Natural killer cell treated with Interleukin-12 subunit alpha and Interleukin-12 subunit beta and Interleukin-15 and Interleukin-18, amount 100 ng/mL, for 72 hours (primary cell): Measurements from ENCODE around the gene FBN1. TPM values are rescaled to one million over a fixed set of nuclear protein-coding genes. Genes with fewer than 3 reads are reported as not detected.

Source experiments
- ATAC-seq, 2 donors: fragments of 150-1000 bp; cut with Tn5 transposase in 1 of 2; sonication (Bioruptor Pico), chemical (Tn5 transposase) in 1 of 2; 2 replicates each; pipeline ENCODE4 v1.10.0; 2021
- DNase-seq: peaks from one replicate; pipeline ENCODE4 v3.0.0; 2022; ENCODE audit warnings: low spot score
- H3K27ac Mint-ChIP-seq, 2 donors: 1 replicate in 1 of 2; 2 replicates in 1 of 2; pipeline ENCODE4 v1.8.0; 2022; ENCODE audit warnings: mixed read lengths in 2 of 2, mild to moderate bottlenecking in 1 of 2, moderate library complexity in 1 of 2
- H3K27me3 Mint-ChIP-seq, 2 donors: 1 replicate in 1 of 2; 2 replicates in 1 of 2; pipeline ENCODE4 v1.8.0; 2022; ENCODE audit warnings: mixed read lengths in 2 of 2
- H3K36me3 Mint-ChIP-seq: one replicate; pipeline ENCODE4 v1.8.0; 2022; ENCODE audit warnings: mixed read lengths
- H3K4me1 Mint-ChIP-seq, 2 donors: 1 replicate in 1 of 2; 2 replicates in 1 of 2; pipeline ENCODE4 v1.8.0; 2022; ENCODE audit warnings: low read depth in 2 of 2, mixed read lengths in 2 of 2, mild to moderate bottlenecking in 1 of 2
- H3K4me3 Mint-ChIP-seq: one replicate; pipeline ENCODE4 v1.8.0; 2022; ENCODE audit warnings: mixed read lengths
- H3K9me3 Mint-ChIP-seq: 2 replicates; pipeline ENCODE4 v1.8.0; 2022; ENCODE audit warnings: mixed read lengths
- total RNA-seq, 2 donors: library from RNA; stranded (reverse); gene quantifications; one replicate each; pipeline ENCODE4 v1.2.3, GENCODE V29; 2022

The FBN1 gene
- total RNA-seq, 2 donors from 2014 or later, result 0.29 to 0.59 TPM

DNA sequence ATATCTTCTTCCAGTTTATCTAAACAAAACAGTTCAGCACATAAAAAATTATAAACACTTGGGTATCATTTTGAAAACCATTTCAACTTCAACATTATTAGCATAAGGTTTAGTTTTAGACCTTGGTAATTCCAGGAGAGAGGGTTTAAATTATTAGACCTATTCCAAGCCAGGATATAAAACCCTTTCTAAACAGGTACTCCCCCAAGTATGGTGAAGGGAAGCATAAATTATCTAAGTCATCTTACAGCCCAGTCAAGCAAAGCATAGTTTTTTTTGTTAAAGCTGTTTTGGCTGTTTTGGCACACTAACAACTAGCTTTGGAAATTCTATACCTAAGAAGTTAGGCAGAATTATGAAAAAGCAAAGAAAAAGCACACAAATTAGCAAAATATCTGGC, 87.3 kb downstream of the FBN1 start:
- Mint-ChIP-seq H3K27ac (no peak overlapping the region), H3K27me3 (peaks cover 0 to 30% of the 10 kb centered on the region in 2 donors), H3K4me3 (no peak overlapping the region), H3K9me3 (no peaks in the 10 kb centered on the region), H3K4me1 (no peaks in the 10 kb centered on the region), H3K36me3 (no peaks in the 10 kb centered on the region)
- no peak for DNase-seq
- ATAC-seq, result no peak

DNA sequence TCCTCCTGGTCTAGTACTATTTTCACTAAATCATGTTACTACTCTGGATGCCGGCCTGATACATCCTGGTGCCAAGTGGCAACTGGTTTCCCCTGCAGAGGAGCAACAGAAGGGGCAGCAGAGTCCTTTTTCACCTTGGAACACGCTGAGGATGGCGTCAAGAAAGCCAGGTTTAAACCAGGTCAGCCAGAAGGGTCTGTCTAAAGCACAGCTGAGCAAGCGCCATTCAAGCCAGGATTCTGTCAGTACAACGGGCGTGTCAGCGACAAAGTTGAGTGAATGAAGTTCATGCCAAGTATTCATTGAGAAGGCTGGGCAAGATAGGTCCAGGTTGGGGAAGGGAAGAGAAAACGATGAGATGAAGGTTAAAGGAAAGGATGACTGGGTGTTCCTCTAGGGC, 88.2 kb downstream of the FBN1 start:
- ATAC-seq, result no peak
- no peak overlapping the region for H3K4me3 Mint-ChIP-seq
- no peak overlapping the region for H3K27ac Mint-ChIP-seq
- no peaks in the 10 kb centered on the region for H3K4me1 Mint-ChIP-seq
- H3K27me3 Mint-ChIP-seq, result peaks cover 0 to 29% of the 10 kb centered on the region in 2 donors
- H3K9me3 Mint-ChIP-seq, result no peaks in the 10 kb centered on the region
- no peak for DNase-seq
- H3K36me3 Mint-ChIP-seq, result no peaks in the 10 kb centered on the region

DNA sequence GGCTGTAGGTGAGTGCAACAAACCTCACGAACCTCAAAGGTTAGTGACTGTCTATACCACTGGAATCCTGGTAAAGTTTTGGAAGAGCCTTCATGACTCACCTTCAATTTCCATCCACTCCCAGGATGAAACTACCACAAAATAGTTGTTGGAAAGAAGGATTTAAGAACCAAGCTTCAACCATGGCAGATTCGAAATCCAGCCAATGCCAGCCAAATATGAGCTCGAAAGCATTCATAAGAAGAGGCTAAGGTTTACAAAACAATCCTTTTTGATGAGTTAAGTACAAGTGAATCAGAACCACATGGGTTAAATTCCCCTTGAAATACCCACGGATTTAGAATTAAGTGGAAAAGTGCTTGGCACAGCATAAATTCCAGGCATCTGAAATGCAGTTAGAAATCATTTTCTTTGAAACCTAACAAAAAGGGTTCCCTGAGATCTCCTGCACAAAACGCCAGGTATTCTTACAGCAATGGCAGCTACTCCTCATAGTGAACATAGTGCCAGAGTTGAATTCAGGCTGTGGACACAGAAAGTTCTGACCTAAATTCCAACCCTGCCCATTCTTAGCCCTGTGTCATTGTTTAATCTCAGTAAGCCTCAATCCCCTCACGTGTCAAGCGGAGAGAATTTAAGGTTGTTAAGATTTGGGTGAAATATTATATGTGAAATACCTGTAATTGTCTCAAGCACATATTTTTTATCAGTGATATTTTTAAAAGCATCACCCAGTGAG, 89.2 kb downstream of the FBN1 start:
- DNase-seq (no peak), ATAC-seq (no peak)
- H3K4me1 Mint-ChIP-seq, result no peaks in the 10 kb centered on the region
- H3K4me3 Mint-ChIP-seq, result no peak overlapping the region
- H3K9me3 Mint-ChIP-seq, result no peaks in the 10 kb centered on the region
- H3K27ac Mint-ChIP-seq, result no peak overlapping the region
- peaks cover 0 to 29% of the 10 kb centered on the region in 2 donors for H3K27me3 Mint-ChIP-seq
- H3K36me3 Mint-ChIP-seq, result no peaks in the 10 kb centered on the region

DNA sequence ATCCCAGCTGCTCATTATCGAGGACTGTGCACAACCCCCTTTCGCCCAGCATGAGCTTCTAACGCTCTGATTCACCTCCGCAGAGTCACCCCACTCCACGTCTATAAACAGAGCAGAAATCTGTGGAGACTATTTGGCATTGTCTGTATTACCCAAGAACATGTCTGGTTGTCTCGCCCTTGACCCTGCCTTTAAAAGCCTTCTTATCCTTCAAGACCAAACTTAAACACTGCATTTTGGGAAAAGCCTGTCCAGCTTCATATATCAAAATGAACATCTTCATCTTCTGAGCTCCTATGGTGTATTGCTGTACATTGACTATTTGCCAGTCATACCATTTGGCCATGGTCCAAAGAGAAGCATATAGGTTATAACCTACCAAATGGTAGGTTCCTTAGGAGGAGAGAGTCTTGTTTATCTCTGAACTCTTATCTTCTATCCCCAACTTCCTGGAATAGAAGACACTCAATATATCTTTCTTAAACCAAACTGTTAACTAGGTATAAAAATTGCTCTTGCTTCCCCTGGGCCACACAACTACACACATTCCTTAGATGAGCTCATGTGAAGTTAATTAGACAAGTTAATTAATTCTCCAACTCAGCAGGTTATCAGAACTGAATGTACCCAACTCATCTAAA, 90.1 kb downstream of the FBN1 start:
- H3K4me1 Mint-ChIP-seq, result no peaks in the 10 kb centered on the region
- no peak for DNase-seq
- no peak overlapping the region for H3K4me3 Mint-ChIP-seq
- no peaks in the 10 kb centered on the region for H3K36me3 Mint-ChIP-seq
- peaks cover 0 to 36% of the 10 kb centered on the region in 2 donors for H3K27me3 Mint-ChIP-seq
- H3K27ac Mint-ChIP-seq, result no peak overlapping the region
- ATAC-seq, result no peak
- no peaks in the 10 kb centered on the region for H3K9me3 Mint-ChIP-seq

DNA sequence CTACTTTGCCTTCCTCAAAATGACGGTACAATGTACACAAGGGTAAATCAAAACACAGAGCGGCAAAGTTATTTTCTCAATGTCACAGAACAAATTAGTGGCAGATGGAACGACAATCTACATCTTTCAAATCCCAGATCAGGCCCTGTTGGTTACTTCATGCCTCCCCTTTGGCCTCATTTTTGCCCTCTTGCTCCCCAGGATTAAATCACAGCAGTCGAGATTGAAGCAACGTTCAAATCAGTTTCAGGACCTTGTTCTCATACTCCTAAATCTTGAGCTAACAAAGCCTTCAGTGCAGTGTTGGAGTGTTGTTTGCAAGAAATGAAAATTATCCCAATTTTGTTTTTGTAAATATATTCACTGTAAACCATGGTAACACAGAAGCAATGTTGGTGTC, 91.4 kb downstream of the FBN1 start:
- no peaks in the 10 kb centered on the region for H3K4me1 Mint-ChIP-seq
- no peak overlapping the region for H3K27ac Mint-ChIP-seq
- DNase-seq, result no peak
- no peaks in the 10 kb centered on the region for H3K36me3 Mint-ChIP-seq
- peaks cover 0 to 27% of the 10 kb centered on the region in 2 donors for H3K27me3 Mint-ChIP-seq
- no peaks in the 10 kb centered on the region for H3K9me3 Mint-ChIP-seq
- no peak for ATAC-seq
- no peak overlapping the region for H3K4me3 Mint-ChIP-seq

DNA sequence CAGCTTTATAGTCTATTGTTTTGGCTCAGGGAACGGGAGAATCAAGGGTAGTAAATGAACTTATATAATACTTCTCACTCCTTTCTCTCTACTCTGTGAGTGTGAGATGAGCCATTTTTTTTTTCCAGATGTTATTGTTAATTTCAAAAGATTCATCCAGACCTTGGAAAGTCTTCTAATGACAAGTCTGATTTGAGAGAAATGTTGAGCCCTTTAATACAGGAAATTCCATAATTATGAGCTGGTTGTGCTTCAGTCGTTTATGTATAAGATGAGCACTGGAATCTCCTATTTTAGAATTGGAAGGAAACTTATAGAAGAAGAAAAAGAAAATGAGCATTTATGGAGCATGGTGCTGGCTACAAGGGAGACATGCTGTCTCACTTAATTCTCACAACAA, 92.0 kb downstream of the FBN1 start:
- no peaks in the 10 kb centered on the region for H3K4me1 Mint-ChIP-seq
- DNase-seq (no peak), ATAC-seq (no peak)
- no peak overlapping the region for H3K4me3 Mint-ChIP-seq
- H3K36me3 Mint-ChIP-seq, result no peaks in the 10 kb centered on the region
- peaks cover 0 to 27% of the 10 kb centered on the region in 2 donors for H3K27me3 Mint-ChIP-seq
- H3K9me3 Mint-ChIP-seq, result no peaks in the 10 kb centered on the region
- no peak overlapping the region for H3K27ac Mint-ChIP-seq

DNA sequence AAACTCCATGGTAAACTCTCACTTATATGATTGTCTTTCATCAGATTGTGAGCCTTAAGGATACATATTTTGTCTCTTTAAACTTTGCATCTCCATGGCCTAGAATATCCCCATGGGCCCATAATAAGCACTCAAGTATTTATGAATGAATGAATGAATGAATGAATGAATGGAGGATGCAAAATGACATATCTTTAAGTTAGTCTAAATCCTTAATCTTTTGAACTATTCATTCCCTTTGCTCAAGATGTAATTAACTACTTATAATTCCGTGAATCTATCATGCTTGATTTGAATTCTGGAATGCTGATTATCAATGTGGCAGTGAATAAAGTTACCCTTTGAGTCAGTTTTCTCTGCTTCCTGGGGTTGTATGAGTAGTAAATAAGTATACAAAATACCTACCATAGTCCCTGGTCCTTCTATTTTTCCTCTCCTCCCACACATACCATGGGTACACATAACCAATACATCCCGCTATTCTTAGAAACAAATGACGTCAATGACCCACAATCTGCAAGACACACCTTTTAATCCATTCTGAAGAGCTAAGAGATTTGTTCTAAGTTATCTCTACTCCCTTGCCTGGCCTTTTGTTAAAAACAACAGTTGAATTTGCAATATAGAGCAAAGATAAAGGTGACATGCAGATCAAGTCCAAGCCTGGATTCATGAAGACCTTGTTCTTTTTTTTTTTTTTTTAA, 94.5 kb downstream of the FBN1 start:
- DNase-seq, result no peak
- no peak overlapping the region for H3K4me3 Mint-ChIP-seq
- peaks cover 3 to 19% of the 10 kb centered on the region in 2 donors for H3K27me3 Mint-ChIP-seq
- no peak for ATAC-seq
- no peak overlapping the region for H3K27ac Mint-ChIP-seq
- H3K9me3 Mint-ChIP-seq, result no peaks in the 10 kb centered on the region
- H3K4me1 Mint-ChIP-seq, result no peaks in the 10 kb centered on the region
- no peaks in the 10 kb centered on the region for H3K36me3 Mint-ChIP-seq

DNA sequence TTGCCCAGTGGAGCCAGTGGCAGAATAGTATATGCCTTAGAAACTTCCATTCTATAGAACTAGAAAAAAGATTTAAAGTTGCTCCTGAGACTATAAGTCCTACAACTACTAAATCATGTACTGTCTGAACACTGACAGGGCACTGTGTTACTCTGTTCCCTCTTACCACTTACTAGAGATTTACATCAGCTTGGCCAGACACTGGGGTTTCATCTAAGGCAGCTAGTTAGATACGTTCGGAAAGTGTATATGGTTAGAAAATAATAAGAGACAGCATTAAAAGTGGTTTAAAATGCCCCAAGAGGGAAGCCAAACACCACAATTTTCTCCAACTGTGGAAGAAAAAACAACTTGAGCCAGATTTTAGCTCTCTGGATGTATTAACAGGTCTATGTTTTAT, 97.1 kb downstream of the FBN1 start:
- ATAC-seq (no peak), DNase-seq (no peak)
- Mint-ChIP-seq H3K4me3 (no peak overlapping the region), H3K4me1 (no peaks in the 10 kb centered on the region), H3K9me3 (no peaks in the 10 kb centered on the region), H3K36me3 (no peaks in the 10 kb centered on the region), H3K27me3 (peaks cover 3 to 14% of the 10 kb centered on the region in 2 donors), H3K27ac (no peak overlapping the region)

DNA sequence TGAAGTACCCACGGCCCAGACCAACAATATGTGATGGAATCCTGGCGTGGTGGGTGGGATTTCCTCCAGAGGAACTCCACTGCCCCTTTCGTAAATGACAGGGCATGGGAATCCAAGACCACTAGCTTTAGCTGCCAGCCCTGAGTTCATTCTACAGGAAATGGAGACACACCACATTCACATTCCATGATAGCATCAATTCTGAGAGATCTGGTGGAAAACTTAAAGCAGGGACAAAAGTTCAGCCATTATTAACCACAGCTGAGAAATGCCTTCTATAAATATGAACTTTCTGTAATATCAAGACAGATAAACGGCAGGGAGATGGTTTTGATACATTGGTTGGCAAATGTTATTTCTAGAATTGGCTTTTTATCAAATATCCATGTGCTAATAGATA, 98.2 kb downstream of the FBN1 start:
- ATAC-seq (no peak), DNase-seq (no peak)
- no peaks in the 10 kb centered on the region for H3K36me3 Mint-ChIP-seq
- H3K27me3 Mint-ChIP-seq, result peaks cover 3 to 7% of the 10 kb centered on the region in 2 donors
- H3K9me3 Mint-ChIP-seq, result no peaks in the 10 kb centered on the region
- H3K4me1 Mint-ChIP-seq, result no peaks in the 10 kb centered on the region
- no peak overlapping the region for H3K27ac Mint-ChIP-seq
- no peak overlapping the region for H3K4me3 Mint-ChIP-seq

DNA sequence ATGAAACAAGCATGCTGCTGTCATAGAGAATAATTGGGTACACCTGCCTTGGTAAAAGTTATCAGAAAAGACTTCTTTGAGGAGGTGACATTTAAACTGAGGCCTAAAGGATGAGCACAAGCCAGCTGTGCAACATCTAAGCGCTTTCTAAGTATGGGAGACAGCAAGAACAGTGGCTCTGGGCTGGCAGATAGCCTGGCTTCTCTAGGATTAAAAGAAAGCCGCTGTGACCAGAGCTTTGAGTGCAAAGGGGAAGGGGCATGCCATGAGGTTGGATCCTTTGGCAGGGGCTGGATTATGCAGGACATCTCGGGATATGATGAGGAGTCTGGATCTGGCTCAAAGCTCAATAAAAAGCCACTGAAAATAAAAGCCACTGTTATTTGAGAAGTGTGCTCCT, 99.2 kb downstream of the FBN1 start:
- Mint-ChIP-seq H3K27me3 (peaks cover 3 to 7% of the 10 kb centered on the region in 2 donors), H3K27ac (no peak overlapping the region), H3K4me3 (no peak overlapping the region), H3K9me3 (no peaks in the 10 kb centered on the region), H3K36me3 (no peaks in the 10 kb centered on the region), H3K4me1 (no peaks in the 10 kb centered on the region)
- ATAC-seq (no peak), DNase-seq (no peak)

DNA sequence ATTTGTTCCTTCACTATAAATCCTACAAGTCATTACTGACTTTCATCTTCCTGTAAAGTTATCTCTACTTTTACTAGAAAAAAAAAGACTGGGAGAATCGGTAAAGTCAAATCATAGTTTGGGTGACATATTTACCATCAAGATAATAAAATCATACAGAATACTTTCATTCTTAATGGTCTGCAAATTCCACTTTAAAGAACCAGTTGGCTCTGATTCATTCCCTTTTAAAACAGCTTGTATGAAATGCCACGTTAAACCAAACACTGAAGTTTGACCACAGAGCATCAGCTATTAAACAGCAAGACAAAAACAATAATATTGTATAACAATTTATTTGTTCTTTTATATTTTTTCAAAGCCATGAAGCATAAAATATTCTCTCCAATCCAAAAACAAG, 100.7 kb downstream of the FBN1 start:
- no peaks in the 10 kb centered on the region for H3K36me3 Mint-ChIP-seq
- H3K9me3 Mint-ChIP-seq, result no peaks in the 10 kb centered on the region
- no peak for DNase-seq
- no peak overlapping the region for H3K27ac Mint-ChIP-seq
- H3K4me3 Mint-ChIP-seq, result no peak overlapping the region
- H3K4me1 Mint-ChIP-seq, result no peaks in the 10 kb centered on the region
- no peak for ATAC-seq
- peaks cover 0 to 3% of the 10 kb centered on the region in 2 donors for H3K27me3 Mint-ChIP-seq

DNA sequence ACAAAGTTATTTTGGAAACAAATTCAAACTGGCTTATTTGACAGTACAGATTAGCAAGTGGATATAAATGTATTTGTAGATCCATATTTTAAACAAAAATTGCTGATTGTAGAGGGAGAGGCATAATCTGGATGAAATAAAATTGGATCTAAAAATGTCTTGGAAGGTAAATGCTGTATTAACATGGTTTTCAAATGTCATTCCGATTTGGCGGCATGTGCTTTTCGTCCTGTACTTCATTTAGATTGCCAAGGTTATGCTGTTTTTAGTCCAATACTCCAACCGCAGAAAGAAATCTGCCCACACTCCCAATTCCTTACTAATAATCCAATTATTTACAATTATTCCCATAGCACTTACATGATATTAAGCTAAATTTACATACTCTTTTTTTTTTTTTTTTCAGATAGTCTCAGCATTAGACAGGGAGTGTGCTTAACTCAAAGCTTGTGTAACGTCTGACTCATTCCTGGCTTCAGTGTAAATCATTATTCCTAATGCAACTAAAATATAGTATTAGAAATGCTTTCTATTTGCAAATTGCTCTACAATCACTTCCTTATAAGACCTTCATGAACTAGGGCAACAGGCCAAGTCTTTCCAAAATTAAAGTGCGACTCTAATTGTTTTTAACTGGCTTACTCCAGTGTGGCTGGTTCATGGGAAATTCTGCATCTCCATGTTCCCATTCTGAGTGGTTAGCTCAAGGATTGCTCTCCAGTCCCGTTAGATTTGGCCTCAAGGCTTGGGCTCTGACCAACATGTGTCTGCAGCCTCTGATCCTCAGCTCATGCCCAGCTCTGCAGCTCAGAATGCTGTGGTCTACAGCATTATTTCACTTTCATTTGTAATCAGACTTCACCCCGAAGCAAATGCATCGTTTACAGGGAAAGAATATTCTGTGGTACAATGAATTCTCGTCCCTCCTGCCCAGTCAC, 103.9 kb downstream of the FBN1 start:
- peaks cover 2 to 14% of the 10 kb centered on the region in 2 donors for H3K27me3 Mint-ChIP-seq
- H3K4me1 Mint-ChIP-seq, result no peaks in the 10 kb centered on the region
- ATAC-seq (no peak), DNase-seq (no peak)
- H3K27ac Mint-ChIP-seq, result no peak overlapping the region
- H3K36me3 Mint-ChIP-seq, result no peaks in the 10 kb centered on the region
- H3K4me3 Mint-ChIP-seq, result no peak overlapping the region
- H3K9me3 Mint-ChIP-seq, result no peaks in the 10 kb centered on the region

DNA sequence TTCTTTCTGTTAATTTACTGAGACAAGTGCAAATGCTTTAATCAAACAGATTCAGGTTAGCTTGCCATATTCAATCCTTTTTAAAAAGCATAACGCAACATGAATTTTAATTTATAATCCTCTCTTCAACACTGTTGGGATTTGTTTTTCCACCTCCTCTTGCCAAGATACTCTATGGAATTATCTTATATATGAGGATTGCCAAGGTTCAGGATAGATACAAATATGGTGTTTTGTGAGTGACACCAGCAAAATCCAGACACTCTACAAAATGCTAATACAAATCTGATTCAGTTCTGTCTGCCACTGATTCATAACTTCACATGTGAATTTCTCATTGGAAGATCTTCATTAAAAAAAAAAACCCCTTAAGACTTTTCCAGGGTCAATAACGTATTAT, 104.8 kb downstream of the FBN1 start:
- no peak overlapping the region for H3K4me3 Mint-ChIP-seq
- no peaks in the 10 kb centered on the region for H3K9me3 Mint-ChIP-seq
- ATAC-seq (no peak), DNase-seq (no peak)
- no peaks in the 10 kb centered on the region for H3K36me3 Mint-ChIP-seq
- peaks cover 2 to 14% of the 10 kb centered on the region in 2 donors for H3K27me3 Mint-ChIP-seq
- H3K4me1 Mint-ChIP-seq, result no peaks in the 10 kb centered on the region
- H3K27ac Mint-ChIP-seq, result no peak overlapping the region
